IPS-NIHi7 (cell line): ENCODE measurements around the gene LRPAP1.
"Not testable (repeated sequence)": the region's sequence is repeated elsewhere in the genome, so short reads cannot be mapped to it uniquely, and the experiment has no call there.

ENCODE experiments used
- DNase-seq: peaks from one replicate; pipeline ENCODE4 v3.0.0; 2012; ENCODE audit warnings: mixed read lengths; ENCODE audit errors: extremely low spot score

LRPAP1 gene

GRCh38 chr4:3518941-3519340 is 13.3 kb downstream of the LRPAP1 start:
- DNase-seq = no peak

- no peak for DNase-seq
Measured at GRCh38 chr4:3518511-3518880, 13.7 kb downstream of the LRPAP1 start.

GRCh38 chr4:3517731-3518510 is 14.3 kb downstream of the LRPAP1 start:
- no peak for DNase-seq

- no peak for DNase-seq
Measured at GRCh38 chr4:3516836-3517730, 15.1 kb downstream of the LRPAP1 start.

GRCh38 chr4:3516061-3516835 is 16.0 kb downstream of the LRPAP1 start:
- no peak for DNase-seq

- DNase-seq = no peak
Measured at GRCh38 chr4:3515646-3516045, 16.6 kb downstream of the LRPAP1 start.

GRCh38 chr4:3514806-3515501 is 17.3 kb downstream of the LRPAP1 start:
- DNase-seq = peak; percentile 80

GRCh38 chr4:3514221-3514780 is 17.9 kb downstream of the LRPAP1 start:
- no peak for DNase-seq

- no peak for DNase-seq
Measured at GRCh38 chr4:3513807-3514206, 18.4 kb downstream of the LRPAP1 start.

- DNase-seq = no peak
Measured at GRCh38 chr4:3512719-3513118, 19.5 kb downstream of the LRPAP1 start.

- no peak for DNase-seq
Measured at GRCh38 chr4:3512279-3512678, 19.9 kb downstream of the LRPAP1 start.

GRCh38 chr4:3511601-3512000 is 20.6 kb downstream of the LRPAP1 start:
- DNase-seq = not testable (repeated sequence)

GRCh38 chr4:3511187-3511586 is 21.0 kb downstream of the LRPAP1 start:
- DNase-seq = no peak

GRCh38 chr4:3510481-3510880 is 21.7 kb downstream of the LRPAP1 start:
- DNase-seq = no peak

GRCh38 chr4:3508542-3508941 is 23.7 kb downstream of the LRPAP1 start:
- DNase-seq = no peak

- no peak for DNase-seq
Measured at GRCh38 chr4:3505231-3505630, 27.0 kb downstream of the LRPAP1 start.

GRCh38 chr4:3502941-3503936 is 29.0 kb downstream of the LRPAP1 start:
- DNase-seq = no peak

- no peak for DNase-seq
Measured at GRCh38 chr4:3501825-3502425, 30.3 kb downstream of the LRPAP1 start.

GRCh38 chr4:3501126-3501824 is 30.9 kb downstream of the LRPAP1 start:
- no peak for DNase-seq
